BE2C (cell line): ENCODE results near the gene NEURL1.

Source experiments
- DNase-seq: peaks from one replicate; pipeline ENCODE4 v3.0.0-alpha.2; 2020
- H3K27me3 ChIP-seq: fragments of 250-450 bp; sonication (Bioruptor Pico); 2 replicates; pipeline ENCODE4 v1.5.1; 2020; ENCODE audit warnings: mild to moderate bottlenecking
- H3K36me3 ChIP-seq: fragments of 250-450 bp; sonication (Bioruptor Pico); 2 replicates; pipeline ENCODE4 v1.5.1; 2020; ENCODE audit warnings: mild to moderate bottlenecking
- H3K4me1 ChIP-seq: fragments of 250-450 bp; sonication (Bioruptor Pico); 2 replicates; pipeline ENCODE4 v1.5.1; 2020
- H3K4me3 ChIP-seq: 2 replicates; pipeline ENCODE4 v1.5.1; 2011; ENCODE audit warnings: low read depth, low read length
- H3K9me3 ChIP-seq: fragments of 250-450 bp; sonication (Bioruptor Pico); 2 replicates; pipeline ENCODE4 v1.5.1; 2020
- CTCF ChIP-seq: IDR thresholded peaks from 2 replicates; pipeline ENCODE4 v1.5.1; 2012; ENCODE audit warnings: mild to moderate bottlenecking, low read depth, low read length

The NEURL1 gene

GRCh38 chr10:103564776-103565520 is 71.4 kb downstream of the NEURL1 start:
- H3K27me3 ChIP-seq, result no peaks in the 10 kb centered on the region
- H3K9me3 ChIP-seq, result no peaks in the 10 kb centered on the region
- peaks cover 4% of the 10 kb centered on the region; the same call in 1 of the 2 replicates for H3K4me1 ChIP-seq
- H3K4me3 ChIP-seq, result no peak overlapping the region
- no peaks in the 10 kb centered on the region for H3K36me3 ChIP-seq
- DNase-seq, result peak; percentile 57
- peak; percentile 69 for TF ChIP-seq CTCF

- H3K36me3 ChIP-seq, result no peaks in the 10 kb centered on the region
- H3K27me3 ChIP-seq, result no peaks in the 10 kb centered on the region
- no peak for DNase-seq
- no peaks in the 10 kb centered on the region for H3K9me3 ChIP-seq
- peaks cover 6% of the 10 kb centered on the region; the same call in 1 of the 2 replicates for H3K4me1 ChIP-seq
- TF ChIP-seq CTCF, result no peak
- no peak overlapping the region for H3K4me3 ChIP-seq
Observed at GRCh38 chr10:103566536-103566935, 73.0 kb downstream of the NEURL1 start.

GRCh38 chr10:103568505-103568904 is 75.0 kb downstream of the NEURL1 start:
- no peak overlapping the region for H3K4me3 ChIP-seq
- H3K9me3 ChIP-seq, result no peaks in the 10 kb centered on the region
- H3K36me3 ChIP-seq, result no peaks in the 10 kb centered on the region
- DNase-seq, result no peak
- no peak for TF ChIP-seq CTCF
- H3K4me1 ChIP-seq, result peaks cover 6% of the 10 kb centered on the region; the same call in 1 of the 2 replicates
- no peaks in the 10 kb centered on the region for H3K27me3 ChIP-seq

- Histone ChIP-seq H3K4me3 (no peak overlapping the region), H3K9me3 (no peaks in the 10 kb centered on the region), H3K36me3 (no peaks in the 10 kb centered on the region), H3K27me3 (no peaks in the 10 kb centered on the region), H3K4me1 (peaks cover 6% of the 10 kb centered on the region; the same call in 1 of the 2 replicates)
- no peak for DNase-seq
- no peak for TF ChIP-seq CTCF
Observed at GRCh38 chr10:103569896-103570295, 76.4 kb downstream of the NEURL1 start.

- DNase-seq, result no peak
- H3K9me3 ChIP-seq, result no peaks in the 10 kb centered on the region
- H3K4me1 ChIP-seq, result peaks cover 6% of the 10 kb centered on the region; the same call in 1 of the 2 replicates
- H3K27me3 ChIP-seq, result no peaks in the 10 kb centered on the region
- no peak for TF ChIP-seq CTCF
- no peak overlapping the region for H3K4me3 ChIP-seq
- H3K36me3 ChIP-seq, result no peaks in the 10 kb centered on the region
Observed at GRCh38 chr10:103570844-103571655, 77.5 kb downstream of the NEURL1 start.

- no peak for DNase-seq
- no peak overlapping the region for H3K4me3 ChIP-seq
- peaks cover 6% of the 10 kb centered on the region; the same call in 1 of the 2 replicates for H3K4me1 ChIP-seq
- H3K9me3 ChIP-seq, result no peaks in the 10 kb centered on the region
- H3K36me3 ChIP-seq, result no peaks in the 10 kb centered on the region
- no peaks in the 10 kb centered on the region for H3K27me3 ChIP-seq
- no peak for TF ChIP-seq CTCF
Observed at GRCh38 chr10:103571656-103571975, 78.1 kb downstream of the NEURL1 start.
